ENCODE measurements around the gene MRAS.

Gene MRAS

GRCh38 chr3:138384976-138385375, 36.6 kb downstream of the MRAS start:
- DNase-seq (ENCODE audit: low read depth in 2 of 2, low spot score in 1 of 2): no peak

GRCh38 chr3:138389144-138389601, 40.8 kb downstream of the MRAS start:
- DNase-seq (ENCODE audit: low read depth in 2 of 2, low spot score in 1 of 2): no peak

- no peak for DNase-seq (ENCODE audit: low read depth in 2 of 2, low spot score in 1 of 2)
Measured at GRCh38 chr3:138389841-138390581, 41.6 kb downstream of the MRAS start.

GRCh38 chr3:138390582-138390932, 42.2 kb downstream of the MRAS start:
- DNase-seq (ENCODE audit: low read depth in 2 of 2, low spot score in 1 of 2): no peak

- DNase-seq (ENCODE audit: low read depth in 2 of 2, low spot score in 1 of 2): no peak
Measured at GRCh38 chr3:138394156-138394555, 45.8 kb downstream of the MRAS start.

GRCh38 chr3:138394686-138395085, 46.3 kb downstream of the MRAS start:
- DNase-seq (ENCODE audit: low read depth in 2 of 2, low spot score in 1 of 2): no peak

- DNase-seq (ENCODE audit: low read depth in 2 of 2, low spot score in 1 of 2): no peak
Measured at GRCh38 chr3:138395865-138396751, 47.7 kb downstream of the MRAS start.

- no peak for DNase-seq (ENCODE audit: low read depth in 2 of 2, low spot score in 1 of 2)
Measured at GRCh38 chr3:138396752-138397410, 48.5 kb downstream of the MRAS start.

- no peak for DNase-seq (ENCODE audit: low read depth in 2 of 2, low spot score in 1 of 2)
Measured at GRCh38 chr3:138397983-138398382, 49.6 kb downstream of the MRAS start.

- no peak for DNase-seq (ENCODE audit: low read depth in 2 of 2, low spot score in 1 of 2)
Measured at GRCh38 chr3:138398791-138399575, 50.6 kb downstream of the MRAS start.

GRCh38 chr3:138399766-138400165, 51.4 kb downstream of the MRAS start:
- DNase-seq (ENCODE audit: low read depth in 2 of 2, low spot score in 1 of 2): no peak

GRCh38 chr3:138400651-138401070, 52.3 kb downstream of the MRAS start:
- DNase-seq (ENCODE audit: low read depth in 2 of 2, low spot score in 1 of 2): no peak

GRCh38 chr3:138401834-138402233, 53.5 kb downstream of the MRAS start:
- no peak for DNase-seq (ENCODE audit: low read depth in 2 of 2, low spot score in 1 of 2)

GRCh38 chr3:138404121-138404520, 55.7 kb downstream of the MRAS start:
- no peak for DNase-seq (ENCODE audit: low read depth in 2 of 2, low spot score in 1 of 2)

GRCh38 chr3:138405001-138405400, 56.6 kb downstream of the MRAS start:
- no peak for DNase-seq (ENCODE audit: low read depth in 2 of 2, low spot score in 1 of 2)

GRCh38 chr3:138405486-138405885, 57.1 kb downstream of the MRAS start:
- DNase-seq (ENCODE audit: low read depth in 2 of 2, low spot score in 1 of 2): no peak

- DNase-seq (ENCODE audit: low read depth in 2 of 2, low spot score in 1 of 2): no peak
Measured at GRCh38 chr3:138406606-138407005, 58.2 kb downstream of the MRAS start.

GRCh38 chr3:138407236-138407907, 59.0 kb downstream of the MRAS start:
- no peak for DNase-seq (ENCODE audit: low read depth in 2 of 2, low spot score in 1 of 2)

- DNase-seq (ENCODE audit: low read depth in 2 of 2, low spot score in 1 of 2): no peak
Measured at GRCh38 chr3:138408751-138409570, 60.6 kb downstream of the MRAS start.

All from stimulated activated CD8-positive, alpha-beta memory T cell treated with anti-CD3 and anti-CD28 coated beads, Interleukin-4, amount 100 ng/mL, for 4 hours (primary cell).